HG02884 (cell line): ENCODE results near the gene YPEL5.
"Not testable (repeated sequence)": the region's sequence is repeated elsewhere in the genome, so short reads cannot be mapped to it uniquely, and the experiment has no call there.

Source experiments
- ATAC-seq: cut with Tn5 transposase; IDR thresholded peaks from one replicate; pipeline ENCODE4 v1.9.1; 2021; ENCODE audit warnings: mild to moderate bottlenecking, moderate library complexity; ENCODE audit not compliant: unreplicated experiment

The YPEL5 gene

DNA sequence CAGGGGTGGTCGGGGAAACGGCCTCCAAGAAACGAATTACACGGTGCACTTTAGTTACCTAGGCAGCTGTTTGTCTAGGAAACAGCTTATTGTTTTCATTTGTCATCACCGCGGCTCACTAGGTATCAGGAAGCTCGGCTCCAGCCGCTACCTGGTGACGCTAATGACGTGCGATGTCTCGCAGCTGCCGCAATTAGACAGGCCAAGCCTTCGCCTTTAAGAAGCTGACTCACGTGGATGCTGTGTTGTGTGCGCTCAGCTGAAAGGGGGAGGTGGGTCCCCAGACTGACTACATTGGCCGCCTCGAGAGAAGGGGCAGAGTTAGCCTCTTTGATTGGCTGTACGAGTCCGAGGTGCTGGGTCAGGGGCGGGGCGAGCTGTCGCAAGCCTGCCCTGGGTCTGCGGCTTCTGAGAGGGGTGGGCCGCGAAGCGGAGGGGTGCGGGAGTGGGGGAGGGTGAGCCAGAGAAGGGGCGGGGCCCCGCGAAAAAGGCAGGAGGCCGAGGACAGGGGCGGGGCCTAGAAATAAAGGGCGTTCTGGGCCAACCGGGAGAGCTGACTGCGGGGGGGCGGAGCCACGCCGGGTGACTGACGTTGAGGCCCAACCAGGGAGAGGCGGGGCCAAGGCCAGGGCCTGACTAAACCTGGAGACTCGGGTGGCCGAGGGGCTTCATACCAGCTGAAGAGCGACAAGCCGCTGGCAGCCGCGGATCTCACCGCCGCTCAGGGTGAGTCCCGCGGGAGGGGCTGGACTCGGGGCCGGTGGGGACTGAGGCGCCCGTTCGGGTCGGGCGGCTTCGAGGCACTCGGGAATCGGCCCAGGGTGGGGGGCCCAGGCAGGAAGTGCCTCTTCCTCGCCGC lies at the start of gene YPEL5:
Gene YPEL5 (plus strand): TSS at position 671 of the 859 bp plus-strand sequence. CDS start 9,645 bp downstream, outside the sequence.
- ATAC-seq: peak; percentile 90

GRCh38 chr2:30098266-30099005 lies 48.4 kb upstream of the YPEL5 start:
- ATAC-seq: no peak

GRCh38 chr2:30099366-30099765 lies 47.4 kb upstream of the YPEL5 start:
- not testable (repeated sequence) for ATAC-seq

DNA sequence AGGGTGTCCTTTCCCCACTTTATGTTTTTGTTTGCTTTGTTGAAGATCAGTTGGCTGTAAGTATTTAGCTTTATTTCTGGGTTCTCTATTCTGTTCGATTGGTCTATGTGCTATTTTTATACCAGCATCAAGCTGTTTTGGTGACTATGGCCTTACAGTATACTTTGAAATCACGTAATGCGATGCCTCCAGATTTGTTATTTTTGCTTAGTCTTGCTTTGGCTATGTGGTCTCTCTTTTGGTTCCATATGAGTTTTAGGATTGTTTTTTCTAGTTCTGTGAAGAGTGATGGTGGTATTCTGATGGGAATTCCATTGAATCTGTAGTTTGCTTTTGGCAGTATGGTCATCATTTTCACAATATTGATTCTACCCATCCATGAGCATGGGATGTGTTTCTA lies 46.1 kb upstream of the YPEL5 start:
- not testable (repeated sequence) for ATAC-seq

DNA sequence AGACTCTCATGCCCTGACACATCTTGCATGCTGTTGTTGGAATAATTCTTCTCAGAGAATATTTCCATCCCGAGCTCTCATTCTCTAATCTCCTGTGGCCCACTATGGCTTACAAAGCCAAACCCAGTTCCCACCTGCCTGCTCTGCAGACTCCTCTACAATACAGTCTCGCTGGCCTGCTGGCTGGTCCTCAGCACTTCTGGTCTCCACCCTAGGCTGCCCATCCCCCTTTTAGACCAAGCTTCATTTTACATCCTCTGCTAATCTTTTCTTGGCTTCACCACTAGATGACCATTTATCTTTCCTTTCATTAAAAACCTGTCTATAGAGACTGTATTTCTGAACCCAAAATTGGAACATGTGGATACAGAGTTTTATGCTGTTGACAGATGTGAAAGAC lies 42.5 kb upstream of the YPEL5 start:
- no peak for ATAC-seq

GRCh38 chr2:30105556-30105955 lies 41.3 kb upstream of the YPEL5 start:
- no peak for ATAC-seq

DNA sequence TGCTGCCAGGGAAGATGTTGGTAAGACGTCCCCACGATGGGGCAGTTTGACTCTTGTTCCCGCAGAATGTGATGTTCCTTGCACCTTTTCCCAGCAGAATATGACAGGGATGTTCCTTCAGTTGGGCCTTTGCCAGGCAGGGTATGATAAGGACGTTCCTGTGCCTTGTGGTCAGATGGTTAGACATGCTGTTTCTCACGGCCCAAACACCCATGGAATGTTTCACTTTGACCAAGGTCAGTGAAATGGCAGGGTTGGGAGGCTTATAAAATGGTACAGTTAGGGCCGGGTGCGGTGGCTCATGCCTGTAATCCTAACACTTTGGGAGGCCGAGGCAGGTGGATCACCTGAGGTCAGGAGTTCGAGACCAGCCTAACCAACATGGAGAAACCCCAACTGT lies 40.3 kb upstream of the YPEL5 start:
- no peak for ATAC-seq

DNA sequence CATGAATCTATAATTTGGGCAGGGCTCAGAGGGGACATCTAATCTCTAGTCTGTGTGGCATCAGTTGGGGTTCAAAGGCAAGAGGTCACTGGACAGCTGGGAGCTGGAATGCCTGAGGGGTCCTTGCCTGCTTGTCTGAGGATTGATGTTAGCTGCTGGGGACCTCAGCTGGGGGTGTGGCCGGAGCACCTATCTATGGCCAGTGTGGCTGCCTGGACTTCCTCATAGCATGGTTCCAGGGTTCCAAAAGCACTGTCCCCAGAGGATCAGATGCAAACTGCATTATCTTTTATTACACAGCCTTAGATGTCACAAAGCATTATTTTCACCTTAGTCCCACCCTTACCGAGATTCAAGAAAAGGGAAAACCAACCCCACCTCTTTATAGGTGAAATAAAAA lies 38.6 kb upstream of the YPEL5 start:
- ATAC-seq: no peak

GRCh38 chr2:30108851-30109250 lies 38.0 kb upstream of the YPEL5 start:
- ATAC-seq: no peak

- no peak for ATAC-seq
Observed at GRCh38 chr2:30109856-30110255, 37.0 kb upstream of the YPEL5 start.

- no peak for ATAC-seq
Observed at GRCh38 chr2:30110773-30111172, 36.0 kb upstream of the YPEL5 start.

GRCh38 chr2:30111186-30111585 lies 35.6 kb upstream of the YPEL5 start:
- ATAC-seq: not testable (repeated sequence)

- no peak for ATAC-seq
Observed at GRCh38 chr2:30112561-30112960, 34.2 kb upstream of the YPEL5 start.

GRCh38 chr2:30113617-30114293 lies 33.1 kb upstream of the YPEL5 start:
- ATAC-seq: no peak

GRCh38 chr2:30115141-30115980 lies 31.4 kb upstream of the YPEL5 start:
- ATAC-seq: no peak

DNA sequence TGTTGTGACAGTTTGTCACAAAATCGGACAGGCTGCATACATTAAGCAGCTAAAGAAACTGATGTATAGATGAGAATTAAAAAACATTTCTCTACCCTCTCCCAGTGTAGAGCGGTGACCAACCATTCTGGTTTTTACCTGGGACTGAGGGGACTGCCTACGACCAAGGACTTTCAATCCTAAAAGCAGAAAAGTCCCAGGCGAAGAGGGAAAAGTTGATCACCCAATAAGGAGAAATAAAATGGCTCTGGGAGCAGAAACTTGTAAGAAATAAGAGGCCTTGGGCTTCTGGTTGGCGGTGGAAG lies 30.9 kb upstream of the YPEL5 start:
- ATAC-seq: no peak

GRCh38 chr2:30122362-30122761 lies 24.4 kb upstream of the YPEL5 start:
- no peak for ATAC-seq

- no peak for ATAC-seq
Observed at GRCh38 chr2:30127016-30127893, 19.6 kb upstream of the YPEL5 start.

DNA sequence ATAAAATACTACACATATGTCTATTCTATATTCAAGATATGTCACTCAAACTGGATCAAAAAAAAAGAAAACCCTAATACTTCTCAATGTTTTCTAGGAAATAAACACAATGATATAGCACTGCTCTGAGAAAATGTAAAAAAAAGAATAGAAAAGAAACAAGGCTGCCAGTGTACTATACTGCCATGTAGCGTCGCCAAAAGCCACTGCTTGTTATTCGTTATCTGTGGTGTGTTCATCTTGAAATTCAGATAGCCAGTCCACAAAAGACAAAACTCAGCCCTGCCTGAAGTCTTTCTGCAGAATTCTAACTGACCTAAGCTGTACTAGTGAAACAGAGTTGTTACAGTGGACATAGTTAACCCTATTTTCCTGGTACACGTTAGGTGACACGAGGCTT lies 12.2 kb upstream of the YPEL5 start:
- ATAC-seq: no peak

GRCh38 chr2:30135541-30135940 lies 11.3 kb upstream of the YPEL5 start:
- no peak for ATAC-seq
